ENCODE measurements around the gene NOP53.
"Not testable (repeated sequence)": the region's sequence is repeated elsewhere in the genome, so short reads cannot be mapped to it uniquely, and the experiment has no call there.

NOP53 gene

DNA sequence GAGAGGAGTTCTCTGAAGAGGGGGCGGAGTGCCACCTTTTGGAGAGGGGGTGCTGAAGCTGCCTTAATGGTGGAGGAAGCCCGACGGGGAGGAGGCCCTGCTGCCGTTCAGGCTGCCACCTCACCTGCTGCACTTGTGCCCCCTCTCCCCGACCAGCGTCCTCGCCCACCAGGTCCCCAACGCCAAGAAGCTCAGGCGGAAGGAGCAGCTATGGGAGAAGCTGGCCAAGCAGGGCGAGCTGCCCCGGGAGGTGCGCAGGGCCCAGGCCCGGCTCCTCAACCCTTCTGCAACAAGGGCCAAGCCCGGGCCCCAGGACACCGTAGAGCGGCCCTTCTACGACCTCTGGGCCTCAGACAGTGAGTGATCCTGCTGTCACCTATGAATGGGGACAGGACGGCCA, 5.4 kb downstream of the NOP53 start:
- DNase-seq (ENCODE audit: extremely low spot score, insufficient read length, low read depth) = no peak
- no peak for FAIRE-seq

DNA sequence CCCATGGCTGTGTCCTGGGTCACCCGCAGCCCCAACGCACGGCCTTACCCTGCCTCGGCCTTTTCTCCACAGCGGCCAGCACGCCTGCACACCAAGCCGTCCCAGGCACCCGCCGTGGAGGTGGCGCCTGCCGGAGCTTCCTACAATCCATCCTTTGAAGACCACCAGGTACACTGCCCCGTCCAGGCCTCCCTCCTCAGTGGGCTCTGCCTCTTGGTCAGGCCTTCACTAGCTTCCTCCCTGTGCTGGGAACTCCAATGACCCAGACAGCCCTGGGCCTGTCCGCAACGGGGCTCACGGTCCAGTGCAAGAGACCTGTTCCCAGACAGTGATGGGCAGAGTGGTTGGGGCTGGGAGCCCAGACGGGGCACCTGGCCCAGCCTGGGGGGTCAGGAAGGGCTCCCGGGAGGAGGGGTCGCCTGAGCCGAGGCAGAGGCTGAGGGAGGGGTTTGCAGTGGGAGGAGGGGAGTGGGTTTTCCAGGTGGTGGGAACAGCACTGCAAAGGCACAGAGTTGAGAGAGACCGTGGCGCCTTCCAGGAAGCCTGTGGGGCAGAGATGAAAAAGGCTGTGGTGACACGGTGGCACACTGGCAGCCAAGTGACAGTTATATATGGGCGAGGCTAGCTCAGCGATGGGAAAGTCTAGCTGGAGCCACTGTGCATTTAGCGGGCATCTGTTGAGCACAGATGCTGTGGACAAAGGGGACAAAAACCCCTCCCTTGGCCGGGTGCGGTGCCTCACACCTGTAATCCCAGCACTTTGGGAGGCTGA, 7.3 kb downstream of the NOP53 start:
- FAIRE-seq (no peak), DNase-seq (ENCODE audit: extremely low spot score, insufficient read length, low read depth) (no peak)

DNA sequence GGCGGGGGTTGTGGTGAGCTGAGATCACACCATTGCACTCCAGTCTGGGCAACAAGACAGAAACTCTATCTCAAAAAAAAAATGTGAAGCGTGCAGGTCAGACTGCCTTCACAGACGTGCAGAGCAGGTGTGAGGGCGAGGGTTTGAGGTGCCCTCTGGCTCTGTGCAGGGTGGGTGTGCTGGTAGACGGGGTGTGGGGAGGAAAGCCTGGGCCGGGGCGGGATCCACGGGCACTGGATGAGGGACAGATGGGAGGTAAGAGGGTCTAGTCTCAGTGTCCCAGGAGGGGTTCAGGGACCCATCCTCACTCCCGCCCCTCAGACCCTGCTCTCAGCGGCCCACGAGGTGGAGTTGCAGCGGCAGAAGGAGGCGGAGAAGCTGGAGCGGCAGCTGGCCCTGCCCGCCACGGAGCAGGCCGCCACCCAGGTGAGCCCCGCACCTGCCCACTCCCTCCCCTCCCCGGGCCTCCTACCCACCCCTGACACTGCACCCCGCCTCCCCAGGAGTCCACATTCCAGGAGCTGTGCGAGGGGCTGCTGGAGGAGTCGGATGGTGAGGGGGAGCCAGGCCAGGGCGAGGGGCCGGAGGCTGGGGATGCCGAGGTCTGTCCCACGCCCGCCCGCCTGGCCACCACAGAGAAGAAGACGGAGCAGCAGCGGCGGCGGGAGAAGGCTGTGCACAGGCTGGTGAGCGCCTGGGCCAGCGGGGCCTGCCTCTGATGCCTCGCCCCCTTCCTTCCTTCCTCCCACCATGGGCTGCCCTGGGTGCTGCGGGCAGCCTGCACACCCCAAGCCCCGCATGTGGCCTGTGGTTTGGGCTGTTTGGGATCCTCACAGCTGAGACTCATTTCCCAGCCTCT, 9.1 kb downstream of the NOP53 start:
- DNase-seq (ENCODE audit: extremely low spot score, insufficient read length, low read depth) = no peak
- FAIRE-seq = no peak

DNA sequence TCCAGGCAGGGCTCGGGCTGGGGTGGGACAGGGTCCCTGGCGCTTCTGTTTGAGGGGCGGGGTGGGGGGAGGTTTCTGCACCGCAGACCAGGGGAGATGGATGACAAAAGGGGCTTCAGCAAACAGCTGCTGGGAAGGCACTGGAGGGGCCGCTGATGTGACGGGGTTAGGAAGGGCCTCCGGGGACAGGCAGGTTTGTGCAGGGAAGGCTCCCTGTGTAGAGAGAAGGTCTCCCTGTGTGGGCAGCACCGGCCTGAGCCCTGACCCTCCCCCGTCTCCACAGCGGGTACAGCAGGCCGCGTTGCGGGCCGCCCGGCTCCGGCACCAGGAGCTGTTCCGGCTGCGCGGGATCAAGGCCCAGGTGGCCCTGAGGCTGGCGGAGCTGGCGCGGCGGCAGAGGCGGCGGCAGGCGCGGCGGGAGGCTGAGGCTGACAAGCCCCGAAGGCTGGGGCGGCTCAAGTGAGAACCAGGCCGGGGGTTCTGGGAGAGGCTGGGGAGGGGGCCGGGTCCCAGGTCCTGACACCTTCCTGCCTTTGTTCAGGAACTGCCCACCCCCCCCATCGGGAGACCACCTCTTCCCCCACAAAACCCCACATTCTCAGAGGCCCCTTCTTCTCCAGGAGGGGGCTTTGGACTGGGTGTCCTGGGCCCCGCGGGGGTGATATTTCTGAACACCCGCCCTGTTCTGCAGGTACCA, 9.9 kb downstream of the NOP53 start:
- no peak for DNase-seq (ENCODE audit: extremely low spot score, insufficient read length, low read depth)
- FAIRE-seq = no peak

DNA sequence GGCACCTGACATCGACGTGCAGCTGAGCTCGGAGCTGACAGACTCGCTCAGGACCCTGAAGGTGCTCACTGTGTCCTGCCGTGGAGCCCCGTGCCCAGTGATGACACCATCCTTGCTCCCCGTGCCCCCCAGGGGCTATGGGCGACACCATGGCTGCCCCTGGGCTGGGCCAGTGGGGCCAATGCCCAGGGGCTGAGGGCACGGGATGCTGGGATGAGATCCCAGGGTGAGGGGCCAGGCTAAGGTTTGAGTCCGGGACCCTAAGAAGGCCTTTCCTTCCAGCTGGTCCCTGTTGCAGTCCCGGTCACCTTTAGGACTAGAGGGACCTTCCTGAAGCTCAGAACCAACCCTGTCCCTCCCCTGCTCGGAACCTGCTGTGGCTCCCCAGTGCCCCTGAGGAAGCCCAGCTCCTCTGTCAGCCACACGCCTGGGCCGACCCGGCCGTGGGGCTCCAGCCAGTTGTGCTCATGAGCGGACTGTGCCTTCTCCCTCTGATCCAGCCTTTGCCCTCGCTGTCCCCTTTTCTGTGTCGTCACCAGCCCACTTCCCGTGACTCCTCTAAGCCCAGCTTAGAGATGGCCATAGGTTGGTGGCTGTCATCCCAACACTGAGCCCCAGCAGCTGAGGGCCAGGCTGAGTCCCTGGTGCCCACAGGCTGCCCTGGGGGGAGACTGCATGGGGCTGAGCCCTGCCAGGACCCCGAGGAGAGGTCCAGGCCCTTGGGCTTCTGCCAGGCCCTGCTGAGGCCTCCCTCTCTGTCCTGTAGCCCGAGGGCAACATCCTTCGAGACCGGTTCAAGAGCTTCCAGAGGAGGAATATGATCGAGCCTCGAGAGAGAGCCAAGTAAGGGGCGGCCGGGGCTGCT, 10.6 kb downstream of the NOP53 start:
- no peak for DNase-seq (ENCODE audit: extremely low spot score, insufficient read length, low read depth)
- no peak for FAIRE-seq

DNA sequence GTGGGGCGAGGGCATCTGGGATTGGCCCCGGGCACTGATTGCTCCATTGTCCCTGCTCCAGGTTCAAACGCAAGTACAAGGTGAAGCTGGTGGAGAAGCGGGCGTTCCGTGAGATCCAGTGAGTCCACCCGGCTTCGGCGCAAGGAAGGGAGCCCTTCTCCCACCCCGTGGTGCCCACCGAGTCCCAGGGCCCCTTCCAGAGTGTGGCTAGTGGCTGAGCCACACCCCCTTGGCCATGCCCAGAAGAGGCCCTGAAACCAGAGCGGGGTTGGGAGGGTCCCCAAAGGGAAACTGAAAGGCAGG, 11.2 kb downstream of the NOP53 start:
- FAIRE-seq (no peak), DNase-seq (ENCODE audit: extremely low spot score, insufficient read length, low read depth) (no peak)

DNA sequence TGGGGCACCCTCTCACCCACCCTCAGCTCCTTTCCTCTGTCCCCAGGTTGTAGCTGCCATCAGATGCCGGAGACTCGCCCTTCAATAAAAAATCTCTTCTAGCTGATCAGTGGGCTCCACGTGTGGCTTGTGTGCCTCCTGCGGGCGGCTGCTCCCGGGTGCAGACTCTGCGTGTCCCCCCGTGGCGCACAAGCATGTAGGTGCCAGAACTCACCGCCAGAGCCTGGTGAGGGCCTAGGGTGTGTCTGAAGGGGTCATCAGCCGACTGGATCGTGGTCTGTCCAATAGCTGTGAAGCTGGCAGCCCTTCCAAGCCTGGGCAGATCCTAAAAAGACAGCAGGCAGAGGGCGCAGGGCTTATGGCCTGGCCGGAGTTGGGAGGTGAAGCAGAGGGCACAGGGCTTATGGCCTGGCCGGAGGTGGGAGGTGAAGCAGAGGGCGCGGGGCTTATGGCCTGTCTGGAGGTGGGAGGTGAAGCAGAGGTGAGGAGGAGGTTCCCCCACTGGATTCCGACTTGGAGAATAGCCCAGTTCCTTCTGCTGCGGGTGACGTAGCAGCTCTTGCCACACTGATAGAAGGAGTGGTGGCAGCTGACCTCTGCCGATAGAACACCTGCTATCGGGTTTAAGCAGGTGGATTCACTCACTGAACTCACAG, 11.7 kb downstream of the NOP53 start:
- FAIRE-seq (no peak), DNase-seq (ENCODE audit: extremely low spot score, insufficient read length, low read depth) (no peak)

DNA sequence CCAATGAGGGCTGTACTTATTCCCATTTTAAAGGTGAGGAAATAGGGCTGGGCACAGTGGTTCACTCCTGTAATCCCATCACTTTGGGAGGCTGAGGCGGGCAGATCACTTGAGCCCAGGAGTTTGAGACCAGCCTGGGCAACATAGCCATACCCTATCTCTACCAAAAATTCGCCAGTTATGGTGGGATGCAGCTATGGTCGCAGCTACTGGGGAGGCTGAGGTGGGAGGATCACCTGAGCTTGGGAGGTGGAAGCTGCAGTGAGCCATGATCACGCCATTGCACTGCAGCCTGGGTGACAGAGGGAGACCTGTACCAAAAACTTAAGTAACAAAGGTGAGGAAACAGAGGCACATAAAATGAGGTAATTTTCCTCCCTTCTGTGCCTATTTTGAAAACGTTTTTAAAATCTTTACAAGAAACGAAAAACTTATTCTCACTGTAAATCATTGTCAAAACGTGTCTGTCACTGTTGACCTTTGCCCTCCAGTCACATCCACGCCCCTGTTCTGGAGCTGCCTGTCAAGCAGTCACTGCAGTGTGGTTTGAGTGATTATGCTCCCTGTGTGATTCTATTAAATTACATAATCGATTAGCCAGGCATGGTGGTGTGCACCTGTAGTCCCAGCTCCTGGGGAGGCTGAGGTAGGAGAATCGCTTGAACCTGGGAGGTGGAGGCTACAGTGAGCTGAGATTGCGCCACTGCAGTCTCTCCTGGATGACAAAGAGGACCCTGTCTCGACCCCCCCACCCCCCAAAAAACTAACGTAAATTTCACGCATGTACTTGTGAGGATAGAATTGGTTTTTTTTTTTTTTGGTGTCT, 12.5 kb downstream of the NOP53 start:
- FAIRE-seq = no peak
- DNase-seq (ENCODE audit: extremely low spot score, insufficient read length, low read depth) = no peak

DNA sequence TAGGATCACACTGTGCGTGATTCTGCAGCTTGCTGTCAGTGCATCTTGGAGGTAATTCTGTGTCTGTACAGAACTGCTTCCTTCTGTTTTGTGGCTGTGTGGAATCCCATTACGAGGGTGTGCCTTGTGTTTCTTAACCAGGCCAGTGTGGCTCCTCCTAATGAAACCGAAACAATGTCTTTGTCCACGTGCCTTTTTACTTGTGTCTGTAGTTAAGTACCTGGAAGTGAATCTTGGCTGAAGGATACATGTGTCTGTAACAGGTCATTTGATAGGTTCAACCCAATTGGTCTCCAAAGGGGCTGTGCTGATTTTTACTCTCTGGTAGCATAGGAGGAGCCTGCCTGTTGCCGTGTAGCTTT, 13.1 kb downstream of the NOP53 start:
- DNase-seq (ENCODE audit: extremely low spot score, insufficient read length, low read depth) (no peak), FAIRE-seq (no peak)

DNA sequence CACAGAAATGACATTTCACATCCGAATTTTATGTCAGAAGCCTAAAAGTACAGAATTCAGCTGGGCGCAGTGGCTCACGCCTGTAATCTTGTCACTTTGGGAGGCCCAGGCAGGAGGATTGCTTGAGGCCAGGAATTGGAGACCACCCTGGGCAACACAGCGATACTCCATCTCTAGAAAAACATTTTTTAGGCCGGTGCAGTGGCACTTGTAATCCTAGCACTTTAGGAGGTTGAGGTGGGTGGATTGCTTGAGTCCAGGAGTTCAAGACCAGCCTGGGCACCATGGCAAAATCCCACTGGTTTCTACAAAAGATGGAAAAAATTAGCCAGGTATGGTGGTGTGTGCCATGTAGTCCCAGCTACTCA, 15.3 kb downstream of the NOP53 start:
- DNase-seq (ENCODE audit: extremely low spot score, insufficient read length, low read depth) (no peak), FAIRE-seq (no peak)

DNA sequence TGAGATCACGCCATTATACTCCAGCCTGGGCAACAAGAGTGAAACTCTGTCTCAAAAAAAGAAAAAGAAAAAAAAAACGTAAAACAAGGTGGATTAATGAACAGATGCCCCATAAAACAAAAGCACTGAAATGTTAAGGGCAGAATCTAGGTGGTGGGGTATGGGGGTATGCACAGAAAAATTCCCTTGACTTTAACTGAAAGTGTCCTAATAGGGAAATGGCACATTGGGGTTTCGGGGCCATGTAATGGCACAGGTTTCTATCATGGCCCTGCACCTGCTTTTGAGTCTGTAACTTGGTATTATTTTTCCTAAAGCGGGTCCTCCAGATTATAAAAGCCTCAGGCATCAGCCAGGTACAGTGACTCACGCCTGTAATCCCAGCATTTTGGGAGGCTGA, 16.2 kb downstream of the NOP53 start:
- DNase-seq (ENCODE audit: extremely low spot score, insufficient read length, low read depth) (no peak), FAIRE-seq (no peak)

DNA sequence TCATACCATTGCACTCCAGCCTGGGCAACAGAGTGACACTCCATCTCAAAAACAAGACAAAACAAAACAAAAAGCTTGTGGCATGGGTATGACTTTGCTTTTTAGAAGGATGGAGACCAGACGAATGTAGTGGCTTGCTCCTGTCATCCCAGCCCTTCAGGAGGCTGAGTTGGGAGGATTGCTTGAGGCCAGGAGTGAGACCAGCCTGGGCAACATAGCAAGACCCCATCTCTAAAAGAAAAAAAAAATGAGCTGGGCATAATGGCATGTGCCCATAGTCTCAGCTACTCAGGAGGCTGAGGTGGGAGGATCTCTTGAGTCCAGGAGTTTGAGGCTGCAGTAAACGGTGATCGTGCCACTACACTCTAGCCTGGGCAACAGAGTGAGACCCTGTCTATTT, 16.8 kb downstream of the NOP53 start:
- DNase-seq (ENCODE audit: extremely low spot score, insufficient read length, low read depth) (no peak), FAIRE-seq (no peak)

DNA sequence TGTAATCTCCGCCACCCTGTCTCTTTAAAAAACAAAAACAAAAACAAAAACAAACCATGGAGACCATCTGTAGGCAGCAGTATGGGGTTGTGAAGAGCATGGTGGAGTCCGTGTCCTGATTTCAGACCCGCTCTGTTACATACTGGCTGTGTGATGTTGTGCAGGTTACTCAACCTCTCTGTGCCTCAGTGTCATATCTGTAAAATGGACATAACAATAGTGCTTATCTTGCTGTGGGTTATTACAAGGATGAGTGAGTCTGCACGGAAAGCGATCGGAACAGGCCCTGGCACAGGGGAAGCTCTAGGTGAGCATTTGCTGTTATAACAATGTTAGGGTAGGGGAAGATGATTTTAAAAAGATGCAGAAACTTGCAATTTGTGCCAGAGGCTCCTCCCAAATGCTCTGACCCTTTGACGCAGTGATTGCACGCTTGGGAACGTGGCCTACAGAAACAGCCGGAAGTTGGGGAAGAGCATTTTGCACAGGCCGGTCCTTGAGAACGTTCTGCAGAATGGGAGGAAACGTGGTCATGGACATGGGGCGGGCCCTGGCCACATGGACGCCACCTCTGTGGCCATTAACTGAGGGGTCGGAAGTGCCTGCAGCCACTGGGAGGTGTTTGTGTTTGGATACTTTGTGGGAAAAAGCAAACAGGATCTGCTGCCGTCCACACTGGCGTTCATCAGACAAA, 17.4 kb downstream of the NOP53 start:
- DNase-seq (ENCODE audit: extremely low spot score, insufficient read length, low read depth) = no peak
- no peak for FAIRE-seq

DNA sequence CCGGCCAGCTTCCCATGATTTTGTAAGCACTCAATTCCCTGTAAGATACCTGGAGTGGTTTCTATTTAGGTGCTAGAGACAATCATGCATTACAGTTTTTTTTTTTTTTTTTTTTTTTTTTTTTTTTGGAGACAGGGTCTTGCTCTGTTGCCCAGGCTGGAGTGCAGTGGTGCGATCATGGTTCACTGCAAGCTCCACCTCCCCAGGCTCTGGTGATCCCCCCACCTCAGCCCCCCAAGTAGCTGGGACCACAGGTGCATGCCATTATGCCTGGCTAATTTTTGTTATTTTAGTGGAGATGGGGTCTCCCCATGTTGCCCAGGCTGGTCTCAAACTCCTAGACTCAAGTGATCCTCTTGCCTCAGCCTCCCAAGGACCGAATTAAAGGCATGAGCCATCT, 19.4 kb downstream of the NOP53 start:
- DNase-seq (ENCODE audit: extremely low spot score, insufficient read length, low read depth); FAIRE-seq: not testable (repeated sequence)

DNA sequence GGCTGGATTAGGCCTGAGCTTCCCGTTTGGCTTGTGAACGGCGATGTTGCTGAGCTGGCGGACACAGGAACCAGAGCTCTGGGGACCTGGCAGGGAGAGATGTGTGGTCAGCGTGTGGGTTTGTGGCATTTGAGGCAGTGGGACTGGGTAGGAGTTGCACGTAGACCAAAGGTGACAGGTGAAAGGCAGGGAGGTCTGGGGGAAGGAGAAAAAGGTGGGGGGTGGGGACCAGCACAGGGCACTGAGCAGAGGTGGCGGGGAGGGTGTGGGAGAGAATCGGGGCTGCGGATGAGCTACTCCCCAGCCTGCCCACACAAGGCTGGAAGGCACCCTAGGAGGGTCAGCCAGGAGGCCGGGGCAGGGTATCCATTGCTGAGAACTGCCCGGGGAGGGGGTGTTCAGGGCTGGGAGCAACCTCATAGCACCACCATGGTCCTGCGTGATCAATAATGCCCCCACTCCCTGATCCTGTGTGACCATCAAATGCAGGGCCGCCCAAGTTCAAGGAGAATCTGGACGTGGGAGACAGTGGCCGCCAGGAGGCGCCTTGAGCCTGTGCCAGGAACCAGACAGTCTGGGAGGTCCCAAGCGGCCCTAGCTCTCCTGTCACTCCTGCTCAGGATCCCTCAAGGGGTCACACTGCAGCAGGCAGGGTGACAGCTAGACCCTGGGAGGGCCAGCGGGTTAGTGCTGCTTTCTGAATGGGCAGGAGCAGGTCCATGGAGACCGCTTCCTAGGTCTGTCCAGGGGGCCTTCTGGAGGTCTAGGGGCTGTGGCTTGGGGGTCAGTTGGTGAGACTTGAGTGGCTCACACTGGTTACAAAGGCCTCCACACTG, 20.4 kb downstream of the NOP53 start:
- FAIRE-seq (peak; percentile 46), DNase-seq (ENCODE audit: extremely low spot score, insufficient read length, low read depth) (no peak)

DNA sequence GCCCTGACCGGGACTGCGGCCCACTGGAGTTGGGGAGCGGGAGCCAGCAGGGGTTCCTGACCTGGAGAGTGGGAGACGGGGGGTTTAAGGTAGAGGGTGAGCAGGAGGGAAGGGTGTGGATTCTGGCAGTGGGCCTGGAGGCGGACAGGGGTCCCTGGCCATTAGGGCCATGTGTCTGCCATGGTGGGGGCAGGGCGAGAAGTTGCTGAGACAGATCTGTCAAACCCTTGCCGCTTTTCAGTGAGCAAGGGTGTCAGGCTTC, 20.9 kb downstream of the NOP53 start:
- no peak for DNase-seq (ENCODE audit: extremely low spot score, insufficient read length, low read depth)
- FAIRE-seq = no peak

DNA sequence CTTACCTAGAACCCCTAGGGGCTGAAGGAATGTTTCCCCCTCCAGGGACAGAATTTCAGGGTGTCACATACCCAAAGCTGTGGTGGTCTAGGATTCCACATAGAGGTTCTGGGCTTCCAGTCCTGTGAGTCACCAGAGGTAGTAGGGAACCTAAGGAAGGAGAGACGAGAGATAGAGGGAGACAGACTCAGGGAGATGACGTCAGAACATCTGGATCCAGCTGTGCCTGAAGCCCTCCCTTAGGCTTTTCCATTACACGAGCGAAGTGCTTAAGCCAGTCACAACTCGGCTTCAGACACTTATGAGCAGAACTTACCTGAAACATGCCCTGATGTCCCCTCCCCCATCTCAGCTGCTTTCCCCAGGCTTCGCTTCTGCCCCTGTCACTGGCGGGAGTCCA, 21.3 kb downstream of the NOP53 start:
- DNase-seq (ENCODE audit: extremely low spot score, insufficient read length, low read depth) (no peak), FAIRE-seq (no peak)

DNA sequence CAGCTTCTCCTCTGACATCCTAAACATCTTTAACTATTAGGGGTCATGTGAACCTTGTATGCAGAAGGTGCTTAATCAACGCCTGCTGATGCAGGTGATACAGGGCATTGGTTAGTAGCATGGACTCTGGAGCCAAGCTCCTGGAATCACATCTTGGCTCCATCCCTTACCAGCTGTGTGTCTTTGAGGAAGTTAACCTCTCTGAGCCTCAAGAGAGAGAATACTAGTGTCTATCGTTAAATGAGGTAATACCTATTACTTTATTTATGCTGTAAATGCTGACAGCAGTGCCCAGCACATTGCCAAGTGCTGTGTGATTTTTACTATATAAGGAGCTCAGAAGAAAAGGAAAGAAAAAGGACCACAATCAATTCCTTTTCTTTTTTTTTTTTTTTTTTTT, 22.0 kb downstream of the NOP53 start:
- FAIRE-seq = no peak
- DNase-seq (ENCODE audit: extremely low spot score, insufficient read length, low read depth) = no peak

Measured in GM18507 (cell line).